ENCODE data around the gene CHRNA9. TPM values are rescaled to one million over a fixed set of nuclear protein-coding genes. Genes with fewer than 3 reads are reported as not detected.

CHRNA9 gene
- total and polyA plus RNA-seq, 2 experiments from 2014 or later: not detected

DNA sequence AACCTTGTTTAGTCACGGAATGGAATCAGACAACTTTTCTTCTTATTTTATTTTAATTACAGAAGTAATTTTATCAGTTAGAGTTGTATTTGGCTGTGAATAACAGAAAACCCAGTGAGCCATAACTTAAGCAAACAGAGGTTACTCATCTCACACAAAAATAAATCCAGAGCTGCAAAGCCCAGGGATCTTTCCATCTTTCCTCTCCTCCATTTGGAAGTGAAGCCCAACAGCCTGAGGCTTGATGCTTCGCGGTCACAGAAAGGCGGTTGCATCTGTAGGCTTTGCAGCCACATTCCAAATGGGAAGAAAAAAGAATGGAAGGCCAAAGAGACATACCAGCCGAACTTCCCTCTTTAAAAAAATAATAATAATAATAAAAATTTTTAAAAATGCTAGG, 22.6 kb downstream of the CHRNA9 start:
- Histone ChIP-seq H3K36me3 (no peaks in the 10 kb centered on the region), H3K9me3 (ENCODE audit: low read depth) (no peaks in the 10 kb centered on the region)
- TF ChIP-seq, protein P1, sequence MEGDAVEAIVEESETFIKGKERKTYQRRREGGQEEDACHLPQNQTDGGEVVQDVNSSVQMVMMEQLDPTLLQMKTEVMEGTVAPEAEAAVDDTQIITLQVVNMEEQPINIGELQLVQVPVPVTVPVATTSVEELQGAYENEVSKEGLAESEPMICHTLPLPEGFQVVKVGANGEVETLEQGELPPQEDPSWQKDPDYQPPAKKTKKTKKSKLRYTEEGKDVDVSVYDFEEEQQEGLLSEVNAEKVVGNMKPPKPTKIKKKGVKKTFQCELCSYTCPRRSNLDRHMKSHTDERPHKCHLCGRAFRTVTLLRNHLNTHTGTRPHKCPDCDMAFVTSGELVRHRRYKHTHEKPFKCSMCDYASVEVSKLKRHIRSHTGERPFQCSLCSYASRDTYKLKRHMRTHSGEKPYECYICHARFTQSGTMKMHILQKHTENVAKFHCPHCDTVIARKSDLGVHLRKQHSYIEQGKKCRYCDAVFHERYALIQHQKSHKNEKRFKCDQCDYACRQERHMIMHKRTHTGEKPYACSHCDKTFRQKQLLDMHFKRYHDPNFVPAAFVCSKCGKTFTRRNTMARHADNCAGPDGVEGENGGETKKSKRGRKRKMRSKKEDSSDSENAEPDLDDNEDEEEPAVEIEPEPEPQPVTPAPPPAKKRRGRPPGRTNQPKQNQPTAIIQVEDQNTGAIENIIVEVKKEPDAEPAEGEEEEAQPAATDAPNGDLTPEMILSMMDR (IDR thresholded peaks at IDR 0.05; ENCODE audit: low read depth, low read length): no peak

DNA sequence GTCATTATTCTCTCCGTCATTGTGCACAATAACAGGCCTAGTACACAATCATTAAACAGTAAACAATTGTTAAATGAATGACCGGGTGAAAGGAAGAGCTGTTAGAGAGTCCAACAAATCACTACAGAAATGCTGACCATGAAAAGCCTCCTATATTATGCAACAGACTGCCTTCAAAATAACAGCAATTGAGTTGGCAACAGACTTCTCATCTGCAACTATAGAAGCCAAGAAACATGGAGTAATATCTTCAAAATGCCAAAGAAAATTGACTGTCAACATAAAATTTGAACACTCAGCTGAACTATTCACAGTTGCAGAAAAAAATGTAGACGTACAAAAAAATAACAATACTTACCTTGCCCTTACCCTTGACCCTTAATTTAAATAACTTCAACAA, 26.2 kb downstream of the CHRNA9 start:
- Histone ChIP-seq H3K4me1 (ENCODE audit: low read depth) (peaks cover 7% of the 10 kb centered on the region), H3K36me3 (no peaks in the 10 kb centered on the region), H3K4me3 (no peak overlapping the region), H3K27ac (no peak overlapping the region), H3K27me3 (peaks cover 3% of the 10 kb centered on the region), H3K9me3 (ENCODE audit: low read depth) (no peaks in the 10 kb centered on the region)
- no peak for DNase-seq (ENCODE audit: low read depth in 1 of 2, low spot score in 1 of 2)
- TF ChIP-seq, protein P1 (IDR thresholded peaks at IDR 0.05; ENCODE audit: low read depth, low read length): no peak

More for the DNA sequence above, 22.6 kb downstream of the CHRNA9 start:
- Histone ChIP-seq H3K4me1 (ENCODE audit: low read depth) (no peaks in the 10 kb centered on the region), H3K4me3 (no peak overlapping the region), H3K27me3 (no peaks in the 10 kb centered on the region), H3K27ac (no peak overlapping the region)
- no peak for DNase-seq (ENCODE audit: low read depth in 1 of 2, low spot score in 1 of 2)

DNA sequence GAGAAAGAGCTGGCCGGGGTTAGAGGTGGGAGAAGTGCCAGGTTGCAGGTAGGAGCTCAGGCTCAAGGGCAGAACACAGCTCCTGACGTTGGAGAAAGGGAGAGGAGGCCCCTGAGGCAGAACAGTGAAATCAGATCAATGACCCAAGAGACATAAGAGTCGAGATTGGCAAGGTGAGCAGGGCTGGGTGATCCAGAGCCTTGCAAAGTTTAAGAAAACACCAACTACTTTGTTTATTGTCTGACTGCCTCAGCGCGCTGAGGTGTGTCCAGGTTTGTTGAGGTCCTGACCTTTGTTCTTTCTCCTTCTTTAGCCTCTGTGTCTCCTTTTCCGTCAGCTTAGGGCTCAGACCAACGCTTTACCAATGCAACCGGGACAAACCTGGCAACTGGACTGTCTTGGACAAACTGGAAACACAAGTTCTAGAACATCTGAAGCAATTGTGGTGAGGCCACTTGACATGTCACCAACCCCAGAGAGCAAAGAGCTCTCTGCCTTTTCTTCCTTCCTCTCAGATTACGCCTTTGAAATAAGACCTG, 28.3 kb downstream of the CHRNA9 start:
- TF ChIP-seq, protein P1 (IDR thresholded peaks at IDR 0.05; ENCODE audit: low read depth, low read length): no peak

DNA sequence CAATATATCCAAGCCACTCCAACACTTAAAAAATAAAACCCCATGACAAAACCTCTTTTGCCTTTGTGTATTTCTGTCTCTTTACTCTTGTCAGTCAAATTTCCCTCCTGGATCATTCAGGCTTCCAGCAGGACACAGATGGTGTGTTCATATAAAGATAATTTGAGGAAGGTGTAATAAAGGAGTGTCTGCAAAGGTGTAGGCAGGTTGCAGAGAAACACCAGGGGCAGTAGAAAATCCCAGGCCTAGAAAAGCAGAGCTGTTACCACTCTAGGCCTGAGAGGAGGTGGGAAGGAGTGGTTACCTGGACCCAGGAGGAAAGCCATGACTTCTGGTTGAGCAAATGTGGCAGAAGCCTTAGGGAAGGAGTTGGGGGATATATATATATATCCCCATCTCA, 28.8 kb downstream of the CHRNA9 start:
- Histone ChIP-seq H3K36me3 (no peaks in the 10 kb centered on the region), H3K4me1 (ENCODE audit: low read depth) (peaks cover 7% of the 10 kb centered on the region), H3K27me3 (peaks cover 3% of the 10 kb centered on the region), H3K9me3 (ENCODE audit: low read depth) (no peaks in the 10 kb centered on the region), H3K27ac (no peak overlapping the region), H3K4me3 (no peak overlapping the region)
- TF ChIP-seq, protein P1 (IDR thresholded peaks at IDR 0.05; ENCODE audit: low read depth, low read length): no peak
- peak in 1 of 2 donors; percentile 24 for DNase-seq (ENCODE audit: low read depth in 1 of 2, low spot score in 1 of 2)

More for the DNA sequence above, 28.3 kb downstream of the CHRNA9 start:
- Histone ChIP-seq H3K36me3 (no peaks in the 10 kb centered on the region), H3K27ac (no peak overlapping the region), H3K4me3 (no peak overlapping the region), H3K4me1 (ENCODE audit: low read depth) (peaks cover 7% of the 10 kb centered on the region), H3K9me3 (ENCODE audit: low read depth) (no peaks in the 10 kb centered on the region), H3K27me3 (peaks cover 3% of the 10 kb centered on the region)
- peak in 1 of 2 donors; percentile 50 for DNase-seq (ENCODE audit: low read depth in 1 of 2, low spot score in 1 of 2)

DNA sequence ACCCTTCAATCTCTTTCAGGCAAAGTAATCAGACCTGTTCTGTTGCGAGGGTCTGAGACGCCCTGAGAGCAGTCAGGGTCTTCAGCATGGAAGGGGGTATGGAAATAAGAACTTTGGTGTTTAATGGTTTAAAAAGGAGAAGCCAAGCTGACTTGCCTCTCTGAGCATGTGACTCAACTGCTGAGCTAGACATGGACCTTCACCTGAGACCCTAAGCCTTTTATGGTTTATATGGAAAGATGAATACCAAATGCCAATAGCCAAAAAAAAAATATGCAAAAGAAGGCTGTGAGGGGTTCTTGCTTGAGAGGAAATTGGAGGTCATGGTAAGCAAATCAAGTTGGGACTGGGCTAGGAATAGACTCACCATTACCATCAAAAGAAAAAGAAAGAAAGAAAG, 30.6 kb downstream of the CHRNA9 start:
- DNase-seq (ENCODE audit: low read depth in 1 of 2, low spot score in 1 of 2): no peak
- peaks cover 3% of the 10 kb centered on the region for H3K27me3 ChIP-seq
- H3K27ac ChIP-seq: no peak overlapping the region
- H3K36me3 ChIP-seq: no peaks in the 10 kb centered on the region
- H3K9me3 ChIP-seq (ENCODE audit: low read depth): no peaks in the 10 kb centered on the region
- no peak overlapping the region for H3K4me3 ChIP-seq
- peaks cover 7% of the 10 kb centered on the region for H3K4me1 ChIP-seq (ENCODE audit: low read depth)
- TF ChIP-seq, protein P1 (IDR thresholded peaks at IDR 0.05; ENCODE audit: low read depth, low read length): no peak

Data from cardiac muscle cell (in vitro differentiated cells and primary cell).